T-helper 22 cell (primary cell): ENCODE results near the gene PRUNE1.

ENCODE experiments used
- DNase-seq: peaks from one replicate; pipeline ENCODE4 v3.0.0-alpha.2; 2020; ENCODE audit warnings: low read depth

Gene PRUNE1

GRCh38 chr1:150979092-150980056 is 28.9 kb upstream of the PRUNE1 start:
- DNase-seq = peak; percentile 70

- DNase-seq = no peak
Observed at GRCh38 chr1:150981177-150981804, 27.0 kb upstream of the PRUNE1 start.

- no peak for DNase-seq
Observed at GRCh38 chr1:150981805-150982712, 26.2 kb upstream of the PRUNE1 start, which contains the start of gene ANXA9. TSS of gene ANXA9 (plus strand) at chr1:150982292. CDS start at chr1:150983106, 814 bp downstream.

- DNase-seq = no peak
Observed at GRCh38 chr1:150985179-150985825, 22.9 kb upstream of the PRUNE1 start.

GRCh38 chr1:150987924-150988323 is 20.3 kb upstream of the PRUNE1 start:
- no peak for DNase-seq

GRCh38 chr1:150992626-150993025 is 15.6 kb upstream of the PRUNE1 start:
- DNase-seq = no peak

GRCh38 chr1:150994248-150994647 is 14.0 kb upstream of the PRUNE1 start:
- DNase-seq = no peak

- DNase-seq = no peak
Observed at GRCh38 chr1:150995460-150995859, 12.8 kb upstream of the PRUNE1 start.

GRCh38 chr1:150995896-150996295 is 12.4 kb upstream of the PRUNE1 start:
- DNase-seq = no peak

GRCh38 chr1:150997126-150997872 is 10.9 kb upstream of the PRUNE1 start:
- no peak for DNase-seq

- DNase-seq = no peak
Observed at GRCh38 chr1:150997949-150998348, 10.3 kb upstream of the PRUNE1 start.

- no peak for DNase-seq
Observed at GRCh38 chr1:150999051-150999674, 9.1 kb upstream of the PRUNE1 start.

- DNase-seq = no peak
Observed at GRCh38 chr1:150999926-151000325, 8.3 kb upstream of the PRUNE1 start.

- no peak for DNase-seq
Observed at GRCh38 chr1:151000408-151000807, 7.8 kb upstream of the PRUNE1 start.

- no peak for DNase-seq
Observed at GRCh38 chr1:151001602-151002001, 6.6 kb upstream of the PRUNE1 start.

GRCh38 chr1:151002051-151002450 is 6.2 kb upstream of the PRUNE1 start:
- no peak for DNase-seq

- DNase-seq = no peak
Observed at GRCh38 chr1:151002611-151003010, 5.6 kb upstream of the PRUNE1 start.

- DNase-seq = no peak
Observed at GRCh38 chr1:151003180-151003579, 5.1 kb upstream of the PRUNE1 start.

GRCh38 chr1:151005729-151006319 is 2.4 kb upstream of the PRUNE1 start:
- no peak for DNase-seq
